ENCODE results near the gene HOXD3.

HOXD3 gene

GRCh38 chr2:176154576-176155252, 2.4 kb upstream of the HOXD3 start:
- no peak overlapping the region for H3K4me3 ChIP-seq (ENCODE audit: low read length)
- DNase-seq (ENCODE audit: low read depth): no peak

GRCh38 chr2:176155356-176156044, 1.6 kb upstream of the HOXD3 start:
- DNase-seq (ENCODE audit: low read depth): no peak
- TF ChIP-seq, protein P1, sequence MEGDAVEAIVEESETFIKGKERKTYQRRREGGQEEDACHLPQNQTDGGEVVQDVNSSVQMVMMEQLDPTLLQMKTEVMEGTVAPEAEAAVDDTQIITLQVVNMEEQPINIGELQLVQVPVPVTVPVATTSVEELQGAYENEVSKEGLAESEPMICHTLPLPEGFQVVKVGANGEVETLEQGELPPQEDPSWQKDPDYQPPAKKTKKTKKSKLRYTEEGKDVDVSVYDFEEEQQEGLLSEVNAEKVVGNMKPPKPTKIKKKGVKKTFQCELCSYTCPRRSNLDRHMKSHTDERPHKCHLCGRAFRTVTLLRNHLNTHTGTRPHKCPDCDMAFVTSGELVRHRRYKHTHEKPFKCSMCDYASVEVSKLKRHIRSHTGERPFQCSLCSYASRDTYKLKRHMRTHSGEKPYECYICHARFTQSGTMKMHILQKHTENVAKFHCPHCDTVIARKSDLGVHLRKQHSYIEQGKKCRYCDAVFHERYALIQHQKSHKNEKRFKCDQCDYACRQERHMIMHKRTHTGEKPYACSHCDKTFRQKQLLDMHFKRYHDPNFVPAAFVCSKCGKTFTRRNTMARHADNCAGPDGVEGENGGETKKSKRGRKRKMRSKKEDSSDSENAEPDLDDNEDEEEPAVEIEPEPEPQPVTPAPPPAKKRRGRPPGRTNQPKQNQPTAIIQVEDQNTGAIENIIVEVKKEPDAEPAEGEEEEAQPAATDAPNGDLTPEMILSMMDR (conservative IDR thresholded peaks at IDR 0.05; ENCODE audit: low read length): no peak
- no peak overlapping the region for H3K4me3 ChIP-seq (ENCODE audit: low read length)

More at GRCh38 chr2:176154576-176155252, 2.4 kb upstream of the HOXD3 start:
- TF ChIP-seq, protein P1 (conservative IDR thresholded peaks at IDR 0.05; ENCODE audit: low read length): no peak

DNA sequence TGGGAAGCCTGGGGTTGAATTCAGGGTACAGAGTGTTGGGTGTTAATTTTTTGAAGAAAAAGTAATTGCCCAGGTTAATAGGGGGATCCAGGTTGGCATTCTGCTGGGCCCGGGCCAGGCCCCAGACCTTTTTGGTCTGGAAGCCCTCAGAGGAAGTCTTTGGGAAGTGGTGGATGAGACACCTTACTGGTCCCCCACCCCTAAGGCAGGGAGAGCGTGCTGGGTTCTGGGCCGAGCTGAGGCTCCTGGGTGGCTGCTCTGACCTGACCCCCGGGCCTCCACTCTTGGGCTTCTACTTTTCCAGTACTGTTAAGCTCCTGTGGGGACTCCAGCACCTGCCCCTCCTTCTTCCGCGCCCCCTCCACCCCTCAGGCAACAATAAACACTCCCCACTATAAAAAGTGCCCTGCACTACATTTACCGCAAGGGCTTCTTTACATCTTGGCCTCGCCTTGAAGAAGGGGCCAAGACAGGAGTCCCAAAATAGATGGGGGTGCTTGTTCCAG, 753 bp upstream of the HOXD3 start:
- TF ChIP-seq, protein P1 (conservative IDR thresholded peaks at IDR 0.05; ENCODE audit: low read length): no peak
- no peak for DNase-seq (ENCODE audit: low read depth)
- peak overlapping the region; percentile 58; the same call in 1 of the 2 replicates for H3K4me3 ChIP-seq (ENCODE audit: low read length)

DNA sequence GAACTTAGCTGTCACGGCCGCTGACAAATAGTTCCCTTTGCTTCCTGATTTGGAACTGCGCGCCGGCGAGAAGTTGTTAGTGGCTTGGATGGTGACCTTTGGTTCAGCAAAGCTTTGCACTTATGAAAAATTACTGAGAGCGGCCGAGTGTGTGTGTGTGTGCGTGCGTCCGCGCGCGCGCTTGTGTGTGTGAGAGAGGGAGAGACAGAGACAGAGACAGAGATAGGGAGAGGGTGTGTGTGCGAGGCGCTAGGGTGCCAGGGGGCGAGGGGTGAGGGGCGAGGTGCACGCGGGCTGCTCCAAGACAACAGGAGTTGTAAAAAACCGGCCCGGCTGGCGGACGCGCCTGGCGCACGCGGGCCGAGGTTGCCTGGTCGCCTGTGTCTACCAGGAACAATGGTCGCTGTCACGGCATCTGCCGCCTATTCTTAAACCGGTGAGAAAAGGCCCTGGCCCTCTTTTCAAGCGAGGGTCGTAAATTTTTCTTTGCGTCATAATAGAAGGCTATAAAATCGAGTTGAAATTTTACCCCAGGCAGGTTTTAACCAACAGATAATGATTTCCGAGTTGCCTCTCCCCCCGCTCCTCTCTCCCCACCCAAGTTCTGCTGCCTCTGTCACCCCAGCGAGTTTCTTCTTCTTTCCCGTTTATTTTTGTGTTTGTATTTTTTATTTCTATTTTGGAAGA, 535 bp downstream of the HOXD3 start:
- TF ChIP-seq, protein P1 (conservative IDR thresholded peaks at IDR 0.05; ENCODE audit: low read length): no peak
- DNase-seq (ENCODE audit: low read depth): peak; percentile 45
- peak overlapping the region; percentile 58 for H3K4me3 ChIP-seq (ENCODE audit: low read length)

- DNase-seq (ENCODE audit: low read depth): no peak
- H3K4me3 ChIP-seq (ENCODE audit: low read length): peak overlapping the region; percentile 58
- TF ChIP-seq, protein P1 (conservative IDR thresholded peaks at IDR 0.05; ENCODE audit: low read length): no peak
These were observed 1.1 kb downstream of the HOXD3 start for GRCh38 chr2:176158186-176158591.

DNA sequence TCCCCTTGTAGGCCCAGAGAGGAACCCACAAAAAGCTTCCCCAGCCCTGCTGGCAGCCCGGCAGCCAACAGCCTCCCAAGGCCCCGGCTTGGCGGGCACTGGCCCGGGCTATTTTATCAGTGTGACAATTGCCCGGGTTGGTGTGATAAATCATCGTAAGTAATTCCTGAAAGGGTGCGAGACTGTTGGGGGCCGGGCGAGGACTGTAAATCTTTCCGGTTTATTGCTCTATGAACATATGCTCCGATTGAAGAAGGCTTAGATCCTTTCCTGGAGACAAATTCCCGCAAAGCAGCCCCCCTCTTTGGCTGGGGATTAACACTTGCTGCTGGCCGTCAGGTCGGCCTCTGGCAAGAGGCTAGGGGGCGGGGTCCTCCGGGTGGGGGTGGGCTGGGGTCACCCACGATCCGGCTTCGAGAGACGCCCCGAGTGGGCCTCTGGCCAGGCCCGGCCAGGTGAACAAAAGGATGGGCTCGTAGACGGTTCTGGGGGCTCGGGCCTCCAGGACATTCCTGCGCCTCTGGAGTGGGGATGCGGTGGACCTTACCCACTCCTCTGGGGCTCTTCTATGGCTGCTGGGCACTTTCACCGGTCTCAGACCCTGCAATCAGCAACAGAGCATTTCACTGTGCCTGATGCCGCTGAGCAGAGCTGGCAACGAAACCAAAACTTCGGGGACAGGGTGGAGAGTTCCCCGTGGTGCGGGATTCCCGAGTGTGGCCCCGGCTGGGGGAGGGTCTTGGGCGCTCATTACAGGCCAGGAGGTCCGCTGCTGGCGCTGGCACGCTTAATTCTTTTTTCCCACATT, 2.0 kb downstream of the HOXD3 start:
- TF ChIP-seq, protein P1 (conservative IDR thresholded peaks at IDR 0.05; ENCODE audit: low read length): no peak
- no peak overlapping the region for H3K4me3 ChIP-seq (ENCODE audit: low read length)
- no peak for DNase-seq (ENCODE audit: low read depth)

Data from AG10803 (cell line).